ENCODE results near the gene CRKL. TPM values are rescaled to one million over a fixed set of nuclear protein-coding genes. Genes with fewer than 3 reads are reported as not detected.

CRKL gene
- total RNA-seq, 1 experiment from 2014 or later, result 39.5 TPM

GRCh38 chr22:20949698-20950183, 32.5 kb downstream of the CRKL start:
- DNase-seq (ENCODE audit: extremely low read depth, low read depth), result no peak

- DNase-seq (ENCODE audit: extremely low read depth, low read depth), result no peak
These were observed 34.1 kb downstream of the CRKL start for GRCh38 chr22:20951151-20951931.

GRCh38 chr22:20951932-20952380, 34.7 kb downstream of the CRKL start:
- DNase-seq (ENCODE audit: extremely low read depth, low read depth), result no peak

- DNase-seq (ENCODE audit: extremely low read depth, low read depth), result no peak
These were observed 35.5 kb downstream of the CRKL start for GRCh38 chr22:20952544-20953341.

- no peak for DNase-seq (ENCODE audit: extremely low read depth, low read depth)
These were observed 36.1 kb downstream of the CRKL start for GRCh38 chr22:20953342-20953608.

- no peak for DNase-seq (ENCODE audit: extremely low read depth, low read depth)
These were observed 36.7 kb downstream of the CRKL start for GRCh38 chr22:20953668-20954500.

- DNase-seq (ENCODE audit: extremely low read depth, low read depth), result no peak
These were observed 38.3 kb downstream of the CRKL start for GRCh38 chr22:20955548-20955947.

GRCh38 chr22:20956258-20957101, 39.3 kb downstream of the CRKL start:
- no peak for DNase-seq (ENCODE audit: extremely low read depth, low read depth)

- no peak for DNase-seq (ENCODE audit: extremely low read depth, low read depth)
These were observed 40.0 kb downstream of the CRKL start for GRCh38 chr22:20957102-20957682.

GRCh38 chr22:20957683-20958431, 40.6 kb downstream of the CRKL start:
- DNase-seq (ENCODE audit: extremely low read depth, low read depth), result peak; percentile 30

GRCh38 chr22:20959578-20960461, 42.6 kb downstream of the CRKL start:
- no peak for DNase-seq (ENCODE audit: extremely low read depth, low read depth)

- DNase-seq (ENCODE audit: extremely low read depth, low read depth), result no peak
These were observed 43.4 kb downstream of the CRKL start for GRCh38 chr22:20960609-20961008.

- no peak for DNase-seq (ENCODE audit: extremely low read depth, low read depth)
These were observed 45.3 kb downstream of the CRKL start for GRCh38 chr22:20962491-20962945.

- DNase-seq (ENCODE audit: extremely low read depth, low read depth), result no peak
These were observed 46.2 kb downstream of the CRKL start for GRCh38 chr22:20963201-20964052.

- DNase-seq (ENCODE audit: extremely low read depth, low read depth), result no peak
These were observed 47.0 kb downstream of the CRKL start for GRCh38 chr22:20964090-20964798.

GRCh38 chr22:20964799-20965103, 47.5 kb downstream of the CRKL start:
- no peak for DNase-seq (ENCODE audit: extremely low read depth, low read depth)
